ENCODE data around the gene FMNL3. TPM values are rescaled to one million over a fixed set of nuclear protein-coding genes. Genes with fewer than 3 reads are reported as not detected.

Gene FMNL3
- total and polyA plus RNA-seq, 2 of the 8 experiments (the other 6 are each of a cell fraction or from before 2014, with no cell fraction given), result 8.6 to 29.0 TPM

- TF ChIP-seq POLR2AphosphoS5 (IDR thresholded peaks at IDR 0.05; ENCODE audit: low read depth, low read length) (peak; percentile 24; the same call in 1 of the 2 replicates), SIX5 (IDR thresholded peaks at IDR 0.05; ENCODE audit: low read depth, low read length) (no peak), POLR2A (IDR thresholded peaks at IDR 0.05; ENCODE audit: control extremely low read depth in 1 of 2, low read depth in 2 of 2, low read length in 2 of 2) (0 out of 3 replicates have a peak, but pooled peaks of 1 of the 2 experiments have one; percentile 16)
- H3K14ac ChIP-seq (ENCODE audit: insufficient read length), result no peak overlapping the region
- H3K18ac ChIP-seq (ENCODE audit: extremely low read depth, low read length), result no peak overlapping the region
- DNase-seq (ENCODE audit: low read depth in 1 of 2, low spot score in 2 of 2) (no peak), FAIRE-seq (no peak)
- no peak overlapping the region for H3K4me2 ChIP-seq (ENCODE audit: insufficient read depth in 1 of 2, low read depth in 2 of 2, low read length in 2 of 2)
- no peak overlapping the region for H4K5ac ChIP-seq (ENCODE audit: insufficient read length, low read depth, low read length)
- no peak overlapping the region for H2BK20ac ChIP-seq (ENCODE audit: low read length)
- no peak overlapping the region for H2BK12ac ChIP-seq (ENCODE audit: low read depth, low read length)
- H2BK120ac ChIP-seq (replicated peaks; ENCODE audit: low read depth, low read length), result no peak overlapping the region
- H3K9me3 ChIP-seq (ENCODE audit: insufficient read depth in 2 of 2, low read depth in 1 of 2, low read length in 1 of 2), result no peaks in the 10 kb centered on the region
- no peak overlapping the region for H3K4ac ChIP-seq (replicated peaks; ENCODE audit: insufficient read length, low read depth, low read length)
- no peak overlapping the region for H2AK5ac ChIP-seq (ENCODE audit: low read depth, low read length)
- no peaks in the 10 kb centered on the region for H3K27me3 ChIP-seq (replicated peaks in 1 of 4; ENCODE audit: control insufficient read depth in 3 of 4, extremely low read depth in 1 of 4, insufficient read depth in 3 of 4, low read length in 3 of 4)
- H3K79me1 ChIP-seq (ENCODE audit: low read depth, low read length), result no peaks in the 10 kb centered on the region
- peaks cover 0 to 6% (median 4%) of the 10 kb centered on the region in 4 experiments; a peak in 5 of 7 replicates for H3K4me1 ChIP-seq (replicated peaks in 1 of 4; ENCODE audit: control insufficient read depth in 3 of 4, insufficient read depth in 4 of 4, low read length in 3 of 4)
- CTCF ChIA-PET (ENCODE audit: partially characterized antibody), result interaction anchor here (1.0 to 12.7 kb wide), 12 partner anchors 10 to 353 kb away, joined by 3 to 222 read pairs (median 10); partner anchors contain the start of genes FMNL3 and TMBIM6
- H3K56ac ChIP-seq (replicated peaks; ENCODE audit: insufficient read length, low read depth, low read length), result no peak overlapping the region
- H2BK15ac ChIP-seq (ENCODE audit: low read length), result no peak overlapping the region
- POLR2A ChIA-PET (ENCODE audit: partially characterized antibody), result interaction anchor here (0.7 to 5.8 kb wide), 11 partner anchors 8 to 511 kb away, joined by 3 to 21 read pairs (median 3); partner anchors contain the start of genes FMNL3 and TMBIM6
- H3K79me2 ChIP-seq (ENCODE audit: control insufficient read depth in 1 of 2, insufficient read depth in 2 of 2, low read length in 2 of 2), result no peaks in the 10 kb centered on the region
- no peak overlapping the region for H3K9ac ChIP-seq (replicated peaks in 1 of 4; ENCODE audit: extremely low read depth in 1 of 4, low read depth in 3 of 4, low read length in 3 of 4)
- H4K20me1 ChIP-seq (replicated peaks in 1 of 2; ENCODE audit: control insufficient read depth in 1 of 2, insufficient read depth in 2 of 2, low read length in 2 of 2), result peaks cover 0 to 9% of the 10 kb centered on the region in 2 experiments
- H3K27ac ChIP-seq (ENCODE audit: low read depth, low read length), result no peak overlapping the region
- H3K23me2 ChIP-seq (ENCODE audit: low read depth, low read length), result no peaks in the 10 kb centered on the region
- H2AFZ ChIP-seq (ENCODE audit: low read length), result no peak overlapping the region
- WGBS, 2 experiments (ENCODE audit: extremely low coverage in 1 of 2, insufficient coverage in 1 of 2, insufficient read length in 1 of 2, insufficient replicate concordance in 2 of 2, low coverage in 1 of 2, low lambda C conversion rate in 2 of 2, missing lambda C conversion rate in 1 of 2), result 89% methylated on average over 17 of the region's 17 CpGs; no CpG with 5 or more reads in 1 of the 2 experiments
- H3K23ac ChIP-seq (ENCODE audit: insufficient read length), result no peak overlapping the region
- H4K8ac ChIP-seq (ENCODE audit: extremely low read depth, insufficient read depth, low read length), result no peak overlapping the region
- peaks cover 6 to 37% (median 19%) of the 10 kb centered on the region in 4 experiments; a peak in 7 of 8 replicates for H3K36me3 ChIP-seq (ENCODE audit: control insufficient read depth in 2 of 4, insufficient read depth in 4 of 4, low read length in 3 of 4)
- H2BK5ac ChIP-seq (ENCODE audit: low read depth, low read length), result peak overlapping the region; percentile 18; the same call in 1 of the 2 replicates
- H3K4me3 ChIP-seq (ENCODE audit: extremely low read depth in 1 of 4, insufficient read depth in 2 of 4, low read depth in 3 of 4, low read length in 4 of 4), result no peak overlapping the region
- H4K91ac ChIP-seq (replicated peaks; ENCODE audit: insufficient read length, low read length), result no peak overlapping the region
These were observed 65.3 kb downstream of the FMNL3 start for GRCh38 chr12:49641748-49642369.

All from H1 (cell line).